H1 (cell line): ENCODE results near the gene STKLD1. TPM values are rescaled to one million over a fixed set of nuclear protein-coding genes. Genes with fewer than 3 reads are reported as not detected.

Source experiments
- ATF2 ChIP-seq: IDR thresholded peaks from 2 replicates; pipeline ENCODE4 v1.6.1; 2012; ENCODE audit warnings: low read length, inconsistent platforms
- CHD1 ChIP-seq: IDR thresholded peaks from 2 replicates; pipeline ENCODE4 v1.6.1; 2012; ENCODE audit warnings: low read depth, low read length, improper control_type of control experiment
- GABPA ChIP-seq: IDR thresholded peaks from 2 replicates; pipeline ENCODE4 v1.6.1; 2011; ENCODE audit warnings: mild to moderate bottlenecking, low read length, moderate library complexity, borderline replicate concordance; ENCODE audit not compliant: insufficient read depth
- NRF1 ChIP-seq: IDR thresholded peaks from 2 replicates; pipeline ENCODE4 v1.6.1; 2011; ENCODE audit warnings: mild to moderate bottlenecking, low read depth, low read length, improper control_type of control experiment
- RNF2 ChIP-seq: fragments of 200-900, 300-1000 bp; sonication (generic); IDR thresholded peaks from 2 replicates; pipeline ENCODE4 v1.7.1; 2016; ENCODE audit warnings: borderline replicate concordance, low read depth, mild to moderate bottlenecking, antibody characterized with exemption, low read length; ENCODE audit not compliant: poor library complexity, severe bottlenecking; ENCODE audit errors: missing control alignments
- YY1 ChIP-seq: IDR thresholded peaks from 2 replicates; pipeline ENCODE4 v1.6.1; 2011; ENCODE audit warnings: low read depth, mild to moderate bottlenecking, low read length
- polyA plus RNA-seq, 7 experiments: library from polyadenylated mRNA; depleted of rRNA in 3 of 7; stranded (reverse) in 5 of 7; unstranded in 2 of 7; fragments of >200 nt in 5 of 7; fragments of 200-250 nt in 2 of 7; gene quantifications; 1 replicate in 5 of 7; 2 replicates in 1 of 7; 4 replicates in 1 of 7; pipeline versions ENCODE4 v1.2.1 to v1.2.3, GENCODE V29; 2011 to 2013; ENCODE audit warnings: missing spikeins in 2 of 7, mixed read lengths in 2 of 7
- total RNA-seq: library from RNA; stranded (reverse); fragmentation: NEBNext Ultra II Directional; extraction: Animal tissue kit (Norgen Biotek cat#: 25700); gene quantifications from 2 replicates; pipeline ENCODE4 v1.2.1, GENCODE V29; 2021
- TF ChIP-seq, protein P1 (sequence below): fragments of 300-600 bp; sonication (generic); IDR thresholded peaks from 2 replicates; pipeline ENCODE4 v1.7.1; 2012; ENCODE audit warnings: low read length, moderate library complexity, mild to moderate bottlenecking, inconsistent platforms; ENCODE audit not compliant: insufficient replicate concordance

The STKLD1 gene
- total and polyA plus RNA-seq, 2 of the 8 experiments (the other 6 are each of a cell fraction or from before 2014, with no cell fraction given) = 0.26 TPM; not detected in 1

GRCh38 chr9:133417541-133418461 lies 41.6 kb downstream of the STKLD1 start, which contains the start of gene REXO4 (continued):
- TF ChIP-seq ATF2 (no peak), GABPA (peak; percentile 99), NRF1 (peak; percentile 2; the same call in 1 of the 2 replicates), RNF2 (no peak), CHD1 (no peak), YY1 (peak; percentile 59; the same call in 1 of the 2 replicates)
- TF ChIP-seq, protein P1, sequence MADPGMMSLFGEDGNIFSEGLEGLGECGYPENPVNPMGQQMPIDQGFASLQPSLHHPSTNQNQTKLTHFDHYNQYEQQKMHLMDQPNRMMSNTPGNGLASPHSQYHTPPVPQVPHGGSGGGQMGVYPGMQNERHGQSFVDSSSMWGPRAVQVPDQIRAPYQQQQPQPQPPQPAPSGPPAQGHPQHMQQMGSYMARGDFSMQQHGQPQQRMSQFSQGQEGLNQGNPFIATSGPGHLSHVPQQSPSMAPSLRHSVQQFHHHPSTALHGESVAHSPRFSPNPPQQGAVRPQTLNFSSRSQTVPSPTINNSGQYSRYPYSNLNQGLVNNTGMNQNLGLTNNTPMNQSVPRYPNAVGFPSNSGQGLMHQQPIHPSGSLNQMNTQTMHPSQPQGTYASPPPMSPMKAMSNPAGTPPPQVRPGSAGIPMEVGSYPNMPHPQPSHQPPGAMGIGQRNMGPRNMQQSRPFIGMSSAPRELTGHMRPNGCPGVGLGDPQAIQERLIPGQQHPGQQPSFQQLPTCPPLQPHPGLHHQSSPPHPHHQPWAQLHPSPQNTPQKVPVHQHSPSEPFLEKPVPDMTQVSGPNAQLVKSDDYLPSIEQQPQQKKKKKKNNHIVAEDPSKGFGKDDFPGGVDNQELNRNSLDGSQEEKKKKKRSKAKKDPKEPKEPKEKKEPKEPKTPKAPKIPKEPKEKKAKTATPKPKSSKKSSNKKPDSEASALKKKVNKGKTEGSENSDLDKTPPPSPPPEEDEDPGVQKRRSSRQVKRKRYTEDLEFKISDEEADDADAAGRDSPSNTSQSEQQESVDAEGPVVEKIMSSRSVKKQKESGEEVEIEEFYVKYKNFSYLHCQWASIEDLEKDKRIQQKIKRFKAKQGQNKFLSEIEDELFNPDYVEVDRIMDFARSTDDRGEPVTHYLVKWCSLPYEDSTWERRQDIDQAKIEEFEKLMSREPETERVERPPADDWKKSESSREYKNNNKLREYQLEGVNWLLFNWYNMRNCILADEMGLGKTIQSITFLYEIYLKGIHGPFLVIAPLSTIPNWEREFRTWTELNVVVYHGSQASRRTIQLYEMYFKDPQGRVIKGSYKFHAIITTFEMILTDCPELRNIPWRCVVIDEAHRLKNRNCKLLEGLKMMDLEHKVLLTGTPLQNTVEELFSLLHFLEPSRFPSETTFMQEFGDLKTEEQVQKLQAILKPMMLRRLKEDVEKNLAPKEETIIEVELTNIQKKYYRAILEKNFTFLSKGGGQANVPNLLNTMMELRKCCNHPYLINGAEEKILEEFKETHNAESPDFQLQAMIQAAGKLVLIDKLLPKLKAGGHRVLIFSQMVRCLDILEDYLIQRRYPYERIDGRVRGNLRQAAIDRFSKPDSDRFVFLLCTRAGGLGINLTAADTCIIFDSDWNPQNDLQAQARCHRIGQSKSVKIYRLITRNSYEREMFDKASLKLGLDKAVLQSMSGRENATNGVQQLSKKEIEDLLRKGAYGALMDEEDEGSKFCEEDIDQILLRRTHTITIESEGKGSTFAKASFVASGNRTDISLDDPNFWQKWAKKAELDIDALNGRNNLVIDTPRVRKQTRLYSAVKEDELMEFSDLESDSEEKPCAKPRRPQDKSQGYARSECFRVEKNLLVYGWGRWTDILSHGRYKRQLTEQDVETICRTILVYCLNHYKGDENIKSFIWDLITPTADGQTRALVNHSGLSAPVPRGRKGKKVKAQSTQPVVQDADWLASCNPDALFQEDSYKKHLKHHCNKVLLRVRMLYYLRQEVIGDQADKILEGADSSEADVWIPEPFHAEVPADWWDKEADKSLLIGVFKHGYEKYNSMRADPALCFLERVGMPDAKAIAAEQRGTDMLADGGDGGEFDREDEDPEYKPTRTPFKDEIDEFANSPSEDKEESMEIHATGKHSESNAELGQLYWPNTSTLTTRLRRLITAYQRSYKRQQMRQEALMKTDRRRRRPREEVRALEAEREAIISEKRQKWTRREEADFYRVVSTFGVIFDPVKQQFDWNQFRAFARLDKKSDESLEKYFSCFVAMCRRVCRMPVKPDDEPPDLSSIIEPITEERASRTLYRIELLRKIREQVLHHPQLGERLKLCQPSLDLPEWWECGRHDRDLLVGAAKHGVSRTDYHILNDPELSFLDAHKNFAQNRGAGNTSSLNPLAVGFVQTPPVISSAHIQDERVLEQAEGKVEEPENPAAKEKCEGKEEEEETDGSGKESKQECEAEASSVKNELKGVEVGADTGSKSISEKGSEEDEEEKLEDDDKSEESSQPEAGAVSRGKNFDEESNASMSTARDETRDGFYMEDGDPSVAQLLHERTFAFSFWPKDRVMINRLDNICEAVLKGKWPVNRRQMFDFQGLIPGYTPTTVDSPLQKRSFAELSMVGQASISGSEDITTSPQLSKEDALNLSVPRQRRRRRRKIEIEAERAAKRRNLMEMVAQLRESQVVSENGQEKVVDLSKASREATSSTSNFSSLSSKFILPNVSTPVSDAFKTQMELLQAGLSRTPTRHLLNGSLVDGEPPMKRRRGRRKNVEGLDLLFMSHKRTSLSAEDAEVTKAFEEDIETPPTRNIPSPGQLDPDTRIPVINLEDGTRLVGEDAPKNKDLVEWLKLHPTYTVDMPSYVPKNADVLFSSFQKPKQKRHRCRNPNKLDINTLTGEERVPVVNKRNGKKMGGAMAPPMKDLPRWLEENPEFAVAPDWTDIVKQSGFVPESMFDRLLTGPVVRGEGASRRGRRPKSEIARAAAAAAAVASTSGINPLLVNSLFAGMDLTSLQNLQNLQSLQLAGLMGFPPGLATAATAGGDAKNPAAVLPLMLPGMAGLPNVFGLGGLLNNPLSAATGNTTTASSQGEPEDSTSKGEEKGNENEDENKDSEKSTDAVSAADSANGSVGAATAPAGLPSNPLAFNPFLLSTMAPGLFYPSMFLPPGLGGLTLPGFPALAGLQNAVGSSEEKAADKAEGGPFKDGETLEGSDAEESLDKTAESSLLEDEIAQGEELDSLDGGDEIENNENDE = peak; percentile 31
